ENCODE results near the gene NEK1. TPM values are rescaled to one million over a fixed set of nuclear protein-coding genes. Genes with fewer than 3 reads are reported as not detected.
"Not testable (repeated sequence)": the region's sequence is repeated elsewhere in the genome, so short reads cannot be mapped to it uniquely, and the experiment has no call there.

The NEK1 gene
- total RNA-seq, 2 donors from 2014 or later, result 7.2 to 9.3 TPM

- Histone ChIP-seq H3K9me3 (no peaks in the 10 kb centered on the region), H3K27ac (no peak overlapping the region), H3K27me3 (no peaks in the 10 kb centered on the region), H3K4me3 (no peak overlapping the region), H3K36me3 (peaks cover 18% of the 10 kb centered on the region), H3K4me1 (no peaks in the 10 kb centered on the region)
- TF ChIP-seq, protein P1, sequence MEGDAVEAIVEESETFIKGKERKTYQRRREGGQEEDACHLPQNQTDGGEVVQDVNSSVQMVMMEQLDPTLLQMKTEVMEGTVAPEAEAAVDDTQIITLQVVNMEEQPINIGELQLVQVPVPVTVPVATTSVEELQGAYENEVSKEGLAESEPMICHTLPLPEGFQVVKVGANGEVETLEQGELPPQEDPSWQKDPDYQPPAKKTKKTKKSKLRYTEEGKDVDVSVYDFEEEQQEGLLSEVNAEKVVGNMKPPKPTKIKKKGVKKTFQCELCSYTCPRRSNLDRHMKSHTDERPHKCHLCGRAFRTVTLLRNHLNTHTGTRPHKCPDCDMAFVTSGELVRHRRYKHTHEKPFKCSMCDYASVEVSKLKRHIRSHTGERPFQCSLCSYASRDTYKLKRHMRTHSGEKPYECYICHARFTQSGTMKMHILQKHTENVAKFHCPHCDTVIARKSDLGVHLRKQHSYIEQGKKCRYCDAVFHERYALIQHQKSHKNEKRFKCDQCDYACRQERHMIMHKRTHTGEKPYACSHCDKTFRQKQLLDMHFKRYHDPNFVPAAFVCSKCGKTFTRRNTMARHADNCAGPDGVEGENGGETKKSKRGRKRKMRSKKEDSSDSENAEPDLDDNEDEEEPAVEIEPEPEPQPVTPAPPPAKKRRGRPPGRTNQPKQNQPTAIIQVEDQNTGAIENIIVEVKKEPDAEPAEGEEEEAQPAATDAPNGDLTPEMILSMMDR (IDR thresholded peaks at IDR 0.05), result no peak
- no peak for DNase-seq (ENCODE audit: low spot score)
These were observed 82.3 kb downstream of the NEK1 start for GRCh38 chr4:169530048-169530447.

DNA sequence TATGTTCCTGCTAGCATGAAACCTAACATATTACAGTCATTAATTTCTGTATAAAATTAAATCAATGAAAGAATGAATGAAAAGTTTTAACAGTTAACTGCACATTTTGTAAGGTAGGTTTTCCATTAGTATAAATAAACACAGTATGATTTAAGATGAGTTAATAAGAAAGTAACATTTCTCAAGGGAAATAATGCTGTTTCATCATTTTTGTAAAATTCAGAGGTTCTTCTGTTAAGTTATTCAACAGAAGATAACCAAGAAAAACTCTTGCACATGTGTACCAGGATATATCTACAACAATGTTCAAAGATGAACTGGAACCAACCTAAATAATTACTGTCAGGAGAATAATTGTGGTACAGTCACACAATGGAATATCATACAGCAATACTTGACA is 88.6 kb downstream of the NEK1 start:
- no peaks in the 10 kb centered on the region for H3K9me3 ChIP-seq
- H3K27me3 ChIP-seq, result no peaks in the 10 kb centered on the region
- H3K27ac ChIP-seq, result no peak overlapping the region
- DNase-seq (ENCODE audit: low spot score), result no peak
- peaks cover 12% of the 10 kb centered on the region for H3K36me3 ChIP-seq
- TF ChIP-seq, protein P1 (IDR thresholded peaks at IDR 0.05), result no peak
- H3K4me3 ChIP-seq, result no peak overlapping the region
- H3K4me1 ChIP-seq, result no peaks in the 10 kb centered on the region

DNA sequence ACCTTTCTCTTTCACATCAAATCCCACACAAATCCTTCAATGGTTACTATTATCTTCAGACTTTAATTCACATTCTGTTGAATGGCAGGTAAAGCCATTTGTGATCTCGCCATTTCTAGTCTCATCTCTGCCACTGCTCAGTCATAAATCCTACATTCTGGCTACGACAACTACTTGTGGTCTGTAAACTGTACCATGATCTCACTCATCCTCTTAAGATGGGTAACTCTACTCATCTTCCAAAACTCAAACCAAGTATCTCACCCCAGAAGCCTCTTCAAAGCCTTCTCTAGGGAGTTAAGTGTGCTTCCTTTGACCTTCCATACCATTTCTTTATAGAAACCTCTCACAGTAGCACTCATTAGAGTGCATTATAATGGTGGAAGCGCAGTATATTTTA is 101.8 kb downstream of the NEK1 start:
- H3K27me3 ChIP-seq, result no peaks in the 10 kb centered on the region
- H3K4me3 ChIP-seq, result no peak overlapping the region
- TF ChIP-seq, protein P1 (IDR thresholded peaks at IDR 0.05), result no peak
- DNase-seq (ENCODE audit: low spot score), result no peak
- H3K36me3 ChIP-seq, result peaks cover 10% of the 10 kb centered on the region
- no peaks in the 10 kb centered on the region for H3K9me3 ChIP-seq
- H3K4me1 ChIP-seq, result no peaks in the 10 kb centered on the region
- H3K27ac ChIP-seq, result no peak overlapping the region

- H3K36me3 ChIP-seq, result peaks cover 10% of the 10 kb centered on the region
- TF ChIP-seq, protein P1 (IDR thresholded peaks at IDR 0.05), result no peak
- H3K9me3 ChIP-seq, result peaks cover 5 to 18% of the 10 kb centered on the region in 2 donors
- H3K27me3 ChIP-seq, result no peaks in the 10 kb centered on the region
- no peak overlapping the region for H3K4me3 ChIP-seq
- no peaks in the 10 kb centered on the region for H3K4me1 ChIP-seq
- H3K27ac ChIP-seq, result no peak overlapping the region
- DNase-seq (ENCODE audit: low spot score), result no peak
These were observed 105.5 kb downstream of the NEK1 start for GRCh38 chr4:169506903-169507302.

DNA sequence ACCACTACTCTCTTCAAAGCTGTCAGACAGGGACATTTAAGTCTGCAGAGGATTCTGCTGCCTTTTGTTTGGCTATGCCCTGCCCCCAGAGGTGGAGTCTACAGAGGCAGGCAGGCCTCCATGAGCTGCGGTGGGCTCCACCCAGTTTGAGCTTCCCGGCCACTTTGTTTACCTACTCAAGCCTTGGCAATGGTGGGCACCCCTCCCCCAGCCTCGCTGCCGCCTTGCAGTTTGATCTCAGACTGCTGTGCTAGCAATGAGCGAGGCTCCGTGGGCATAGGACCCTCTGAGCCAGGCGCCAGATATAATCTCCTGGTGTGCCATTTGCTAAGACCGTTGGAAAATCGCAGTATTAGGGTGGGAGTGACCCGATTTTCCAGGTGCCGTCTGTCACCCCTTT is 112.5 kb downstream of the NEK1 start:
- H3K4me3 ChIP-seq; H3K27me3 ChIP-seq; H3K27ac ChIP-seq; H3K36me3 ChIP-seq; H3K4me1 ChIP-seq; DNase-seq (ENCODE audit: low spot score): not testable (repeated sequence)
- H3K9me3 ChIP-seq, result peaks cover 5 to 25% of the 10 kb centered on the region in 2 donors

GRCh38 chr4:169494234-169494633 is 118.1 kb downstream of the NEK1 start:
- not testable (repeated sequence) for H3K27ac ChIP-seq; H3K27me3 ChIP-seq; DNase-seq (ENCODE audit: low spot score)

DNA sequence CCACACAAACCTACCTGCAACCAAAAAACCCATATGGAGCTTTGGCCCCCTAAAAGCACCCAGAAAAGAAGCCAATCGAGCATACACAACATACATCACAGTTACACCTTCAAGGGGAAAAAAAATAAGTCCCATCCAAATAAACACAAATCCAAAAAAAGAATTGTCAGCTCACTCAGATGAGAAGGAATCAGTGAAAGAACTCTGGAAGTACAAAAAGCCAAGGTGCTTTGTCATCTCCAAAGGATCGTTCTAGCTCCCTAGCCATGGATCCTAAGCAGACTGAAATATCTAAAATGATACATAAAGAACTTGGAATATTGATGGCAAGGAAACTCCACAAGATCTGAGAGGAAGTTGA is 119.2 kb downstream of the NEK1 start:
- no peak overlapping the region for H3K27ac ChIP-seq
- H3K9me3 ChIP-seq, result peaks cover 0 to 11% of the 10 kb centered on the region in 2 donors
- DNase-seq (ENCODE audit: low spot score), result no peak
- H3K27me3 ChIP-seq, result no peaks in the 10 kb centered on the region
- no peaks in the 10 kb centered on the region for H3K4me1 ChIP-seq
- H3K4me3 ChIP-seq, result no peak overlapping the region
- no peaks in the 10 kb centered on the region for H3K36me3 ChIP-seq
- TF ChIP-seq, protein P1 (IDR thresholded peaks at IDR 0.05), result no peak

More at GRCh38 chr4:169494234-169494633, 118.1 kb downstream of the NEK1 start:
- H3K9me3 ChIP-seq, result peaks cover 0 to 11% of the 10 kb centered on the region in 2 donors
- H3K36me3 ChIP-seq, H3K4me1 ChIP-seq, H3K4me3 ChIP-seq: not testable (repeated sequence)
